ENCODE measurements around the gene PRLH.

PRLH gene

GRCh38 chr2:237567276-237568029 lies 1.1 kb downstream of the PRLH start:
- peaks cover 3% of the 10 kb centered on the region for H3K4me1 ChIP-seq (ENCODE audit: insufficient read depth, insufficient read length)
- H3K9ac ChIP-seq (ENCODE audit: insufficient read length, low read depth): no peak overlapping the region
- TF ChIP-seq SUZ12 (IDR thresholded peaks at IDR 0.05; ENCODE audit: extremely low read depth, insufficient read depth, insufficient read length) (no peak), ZNF274 (IDR thresholded peaks at IDR 0.05; ENCODE audit: low read depth, low read length) (no peak), YY1 (IDR thresholded peaks at IDR 0.05; ENCODE audit: insufficient read depth, insufficient read length) (no peak)
- no peaks in the 10 kb centered on the region for H3K36me3 ChIP-seq (ENCODE audit: insufficient read depth, insufficient read length, low read length)
- no peaks in the 10 kb centered on the region for H3K9me3 ChIP-seq (ENCODE audit: insufficient read depth, low read length)
- H3K27me3 ChIP-seq (ENCODE audit: insufficient read depth, insufficient read length): no peaks in the 10 kb centered on the region
- DNase-seq (ENCODE audit: low read depth, low spot score): no peak
- H3K4me3 ChIP-seq (ENCODE audit: insufficient read length, low read depth): no peak overlapping the region

GRCh38 chr2:237568121-237568660 lies 1.8 kb downstream of the PRLH start:
- Histone ChIP-seq H3K9me3 (ENCODE audit: insufficient read depth, low read length) (no peaks in the 10 kb centered on the region), H3K36me3 (ENCODE audit: insufficient read depth, insufficient read length, low read length) (no peaks in the 10 kb centered on the region), H3K4me1 (ENCODE audit: insufficient read depth, insufficient read length) (peaks cover 3% of the 10 kb centered on the region), H3K4me3 (ENCODE audit: insufficient read length, low read depth) (no peak overlapping the region), H3K9ac (ENCODE audit: insufficient read length, low read depth) (no peak overlapping the region), H3K27me3 (ENCODE audit: insufficient read depth, insufficient read length) (no peaks in the 10 kb centered on the region)
- no peak for TF ChIP-seq SUZ12 (IDR thresholded peaks at IDR 0.05; ENCODE audit: extremely low read depth, insufficient read depth, insufficient read length)
- no peak for TF ChIP-seq YY1 (IDR thresholded peaks at IDR 0.05; ENCODE audit: insufficient read depth, insufficient read length)
- TF ChIP-seq ZNF274 (IDR thresholded peaks at IDR 0.05; ENCODE audit: low read depth, low read length): no peak
- no peak for DNase-seq (ENCODE audit: low read depth, low spot score)

DNA sequence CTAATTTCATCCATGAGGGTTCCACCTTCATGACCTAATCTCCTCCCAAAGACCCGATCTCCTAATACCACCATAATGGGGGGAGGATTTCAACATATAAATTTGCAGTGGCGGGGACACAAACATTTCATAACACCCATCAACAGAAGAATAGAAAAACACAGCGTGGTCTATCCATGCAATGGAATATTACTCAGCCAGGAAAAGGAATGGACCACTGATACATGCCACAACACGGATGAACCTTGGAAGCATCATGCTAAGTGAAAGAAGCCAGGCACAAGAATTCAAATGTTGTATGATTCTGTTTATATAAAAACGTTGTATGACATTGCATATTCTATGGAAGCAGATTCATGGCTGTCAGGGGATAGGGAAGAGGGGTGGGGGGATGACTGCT lies 2.7 kb downstream of the PRLH start:
- no peak overlapping the region for H3K4me3 ChIP-seq (ENCODE audit: insufficient read length, low read depth)
- no peak overlapping the region for H3K9ac ChIP-seq (ENCODE audit: insufficient read length, low read depth)
- no peak for TF ChIP-seq SUZ12 (IDR thresholded peaks at IDR 0.05; ENCODE audit: extremely low read depth, insufficient read depth, insufficient read length)
- no peak for DNase-seq (ENCODE audit: low read depth, low spot score)
- no peaks in the 10 kb centered on the region for H3K36me3 ChIP-seq (ENCODE audit: insufficient read depth, insufficient read length, low read length)
- no peaks in the 10 kb centered on the region for H3K27me3 ChIP-seq (ENCODE audit: insufficient read depth, insufficient read length)
- no peaks in the 10 kb centered on the region for H3K9me3 ChIP-seq (ENCODE audit: insufficient read depth, low read length)
- H3K4me1 ChIP-seq (ENCODE audit: insufficient read depth, insufficient read length): peaks cover 3% of the 10 kb centered on the region

DNA sequence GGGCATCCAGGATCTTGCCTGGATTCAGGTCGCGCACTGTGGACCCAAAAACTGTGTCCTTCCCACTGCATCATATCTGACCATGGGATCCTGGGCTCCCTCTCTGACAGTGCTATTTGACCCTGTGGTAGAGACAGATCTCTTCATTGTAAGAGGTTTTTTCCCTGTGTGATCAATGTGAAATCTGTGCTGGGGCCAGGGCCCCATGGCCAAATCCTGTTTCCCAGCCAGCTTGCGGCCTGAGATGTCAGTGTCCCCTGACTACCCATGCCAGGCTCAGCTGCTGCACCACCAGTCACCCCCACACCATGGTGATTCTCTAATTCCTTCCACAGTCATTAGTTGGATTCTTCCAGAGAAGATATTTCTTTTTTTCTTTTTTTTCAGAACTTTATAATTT lies 3.5 kb downstream of the PRLH start:
- Histone ChIP-seq H3K9me3 (ENCODE audit: insufficient read depth, low read length) (no peaks in the 10 kb centered on the region), H3K36me3 (ENCODE audit: insufficient read depth, insufficient read length, low read length) (no peaks in the 10 kb centered on the region), H3K4me3 (ENCODE audit: insufficient read length, low read depth) (no peak overlapping the region), H3K4me1 (ENCODE audit: insufficient read depth, insufficient read length) (peaks cover 9% of the 10 kb centered on the region), H3K27me3 (ENCODE audit: insufficient read depth, insufficient read length) (no peaks in the 10 kb centered on the region), H3K9ac (ENCODE audit: insufficient read length, low read depth) (no peak overlapping the region)
- DNase-seq (ENCODE audit: low read depth, low spot score): no peak
- TF ChIP-seq ZNF274 (IDR thresholded peaks at IDR 0.05; ENCODE audit: low read depth, low read length): no peak
- TF ChIP-seq YY1 (IDR thresholded peaks at IDR 0.05; ENCODE audit: insufficient read depth, insufficient read length): no peak
- no peak for TF ChIP-seq SUZ12 (IDR thresholded peaks at IDR 0.05; ENCODE audit: extremely low read depth, insufficient read depth, insufficient read length)

- H3K4me3 ChIP-seq (ENCODE audit: insufficient read length, low read depth): no peak overlapping the region
- H3K9ac ChIP-seq (ENCODE audit: insufficient read length, low read depth): no peak overlapping the region
- no peaks in the 10 kb centered on the region for H3K27me3 ChIP-seq (ENCODE audit: insufficient read depth, insufficient read length)
- no peaks in the 10 kb centered on the region for H3K36me3 ChIP-seq (ENCODE audit: insufficient read depth, insufficient read length, low read length)
- DNase-seq (ENCODE audit: low read depth, low spot score): no peak
- peaks cover 9% of the 10 kb centered on the region for H3K4me1 ChIP-seq (ENCODE audit: insufficient read depth, insufficient read length)
- no peaks in the 10 kb centered on the region for H3K9me3 ChIP-seq (ENCODE audit: insufficient read depth, low read length)
- no peak for TF ChIP-seq YY1 (IDR thresholded peaks at IDR 0.05; ENCODE audit: insufficient read depth, insufficient read length)
- no peak for TF ChIP-seq ZNF274 (IDR thresholded peaks at IDR 0.05; ENCODE audit: low read depth, low read length)
- no peak for TF ChIP-seq SUZ12 (IDR thresholded peaks at IDR 0.05; ENCODE audit: extremely low read depth, insufficient read depth, insufficient read length)
These were observed 4.5 kb downstream of the PRLH start for GRCh38 chr2:237570776-237571335.

- Histone ChIP-seq H3K9ac (ENCODE audit: insufficient read length, low read depth) (no peak overlapping the region), H3K4me3 (ENCODE audit: insufficient read length, low read depth) (no peak overlapping the region), H3K9me3 (ENCODE audit: insufficient read depth, low read length) (no peaks in the 10 kb centered on the region), H3K4me1 (ENCODE audit: insufficient read depth, insufficient read length) (peaks cover 9% of the 10 kb centered on the region), H3K36me3 (ENCODE audit: insufficient read depth, insufficient read length, low read length) (no peaks in the 10 kb centered on the region), H3K27me3 (ENCODE audit: insufficient read depth, insufficient read length) (no peaks in the 10 kb centered on the region)
- no peak for DNase-seq (ENCODE audit: low read depth, low spot score)
- TF ChIP-seq YY1 (IDR thresholded peaks at IDR 0.05; ENCODE audit: insufficient read depth, insufficient read length) (no peak), SUZ12 (IDR thresholded peaks at IDR 0.05; ENCODE audit: extremely low read depth, insufficient read depth, insufficient read length) (no peak), ZNF274 (IDR thresholded peaks at IDR 0.05; ENCODE audit: low read depth, low read length) (no peak)
These were observed 5.2 kb downstream of the PRLH start for GRCh38 chr2:237571551-237571950.

GRCh38 chr2:237572021-237572741 lies 5.8 kb downstream of the PRLH start:
- Histone ChIP-seq H3K4me1 (ENCODE audit: insufficient read depth, insufficient read length) (peaks cover 9% of the 10 kb centered on the region), H3K9ac (ENCODE audit: insufficient read length, low read depth) (peak overlapping the region; percentile 51), H3K4me3 (ENCODE audit: insufficient read length, low read depth) (no peak overlapping the region), H3K36me3 (ENCODE audit: insufficient read depth, insufficient read length, low read length) (no peaks in the 10 kb centered on the region), H3K27me3 (ENCODE audit: insufficient read depth, insufficient read length) (no peaks in the 10 kb centered on the region), H3K9me3 (ENCODE audit: insufficient read depth, low read length) (no peaks in the 10 kb centered on the region)
- peak; percentile 94 for DNase-seq (ENCODE audit: low read depth, low spot score)
- TF ChIP-seq SUZ12 (IDR thresholded peaks at IDR 0.05; ENCODE audit: extremely low read depth, insufficient read depth, insufficient read length): no peak
- no peak for TF ChIP-seq YY1 (IDR thresholded peaks at IDR 0.05; ENCODE audit: insufficient read depth, insufficient read length)
- no peak for TF ChIP-seq ZNF274 (IDR thresholded peaks at IDR 0.05; ENCODE audit: low read depth, low read length)

All from NT2/D1 (cell line).